Urinary bladder (tissue), 4 donors: ENCODE data around the gene DDO. TPM values are rescaled to one million over a fixed set of nuclear protein-coding genes. Genes with fewer than 3 reads are reported as not detected.
"Not testable (repeated sequence)": the region's sequence is repeated elsewhere in the genome, so short reads cannot be mapped to it uniquely, and the experiment has no call there.

Experiments
- DNase-seq: peaks from one replicate; pipeline ENCODE4 v3.0.0-alpha.2; 2015; ENCODE audit errors: extremely low spot score
- H3K27ac ChIP-seq: one replicate; pipeline ENCODE4 v1.5.1; 2013; ENCODE audit warnings: low read depth, mild to moderate bottlenecking, moderate library complexity
- H3K36me3 ChIP-seq: one replicate; pipeline ENCODE4 v1.6.1; 2013; ENCODE audit warnings: mild to moderate bottlenecking, moderate library complexity; ENCODE audit not compliant: insufficient read depth
- H3K4me1 ChIP-seq: one replicate; pipeline ENCODE4 v1.6.1; 2013; ENCODE audit warnings: mild to moderate bottlenecking, moderate library complexity; ENCODE audit not compliant: insufficient read depth
- H3K4me3 ChIP-seq: one replicate; pipeline ENCODE4 v1.5.1; 2013; ENCODE audit warnings: low read depth, low read length
- WGBS: extraction: QIAGEN DNeasy Blood & Tissue Kit; methylation state at CpG from one replicate; pipeline ENCODE4 v1.1.7; 2013; 5-methylcytosine and 5-hydroxymethylcytosine counted together
- polyA plus RNA-seq: library from polyadenylated mRNA; stranded (reverse); fragments of 200-250 nt; gene quantifications from one replicate; pipeline ENCODE4 v1.2.3, GENCODE V29; 2013
- total RNA-seq: library from RNA; depleted of rRNA; stranded (reverse); fragments of >200 nt; gene quantifications from one replicate; pipeline ENCODE4 v1.2.3, GENCODE V29; 2014
- donor health status: healthy with polysubstance abuse.
- donor health status: healthy.

DDO gene
- total and polyA plus RNA-seq, 2 donors = 0.63 to 2.0 TPM

- no peak for DNase-seq
- Histone ChIP-seq H3K4me3 (no peak overlapping the region), H3K36me3 (no peaks in the 10 kb centered on the region), H3K4me1 (no peaks in the 10 kb centered on the region), H3K27ac (no peak overlapping the region)
- 61% methylated on average over 2 of the region's 2 CpGs for WGBS
Observed at GRCh38 chr6:110355022-110355421, 60.4 kb downstream of the DDO start.

- WGBS = 59% methylated on average over 2 of the region's 2 CpGs
- H3K36me3 ChIP-seq = no peaks in the 10 kb centered on the region
- DNase-seq = no peak
- H3K27ac ChIP-seq = no peak overlapping the region
- H3K4me3 ChIP-seq = no peak overlapping the region
- no peaks in the 10 kb centered on the region for H3K4me1 ChIP-seq
Observed at GRCh38 chr6:110354153-110354552, 61.2 kb downstream of the DDO start.

GRCh38 chr6:110353457-110354001 is 61.8 kb downstream of the DDO start:
- H3K27ac ChIP-seq = no peak overlapping the region
- no peaks in the 10 kb centered on the region for H3K36me3 ChIP-seq
- no peak for DNase-seq
- 39% methylated on average over 4 of the region's 4 CpGs for WGBS
- no peak overlapping the region for H3K4me3 ChIP-seq
- no peaks in the 10 kb centered on the region for H3K4me1 ChIP-seq

- H3K4me1 ChIP-seq = no peaks in the 10 kb centered on the region
- H3K4me3 ChIP-seq = no peak overlapping the region
- DNase-seq = no peak
- WGBS = 29% methylated on average over 7 of the region's 7 CpGs
- no peak overlapping the region for H3K27ac ChIP-seq
- no peaks in the 10 kb centered on the region for H3K36me3 ChIP-seq
Observed at GRCh38 chr6:110352563-110353262, 62.7 kb downstream of the DDO start.

GRCh38 chr6:110351986-110352385 is 63.4 kb downstream of the DDO start:
- Histone ChIP-seq H3K27ac (no peak overlapping the region), H3K4me3 (no peak overlapping the region), H3K36me3 (no peaks in the 10 kb centered on the region), H3K4me1 (no peaks in the 10 kb centered on the region)
- WGBS = 69% methylated on average over 4 of the region's 4 CpGs
- no peak for DNase-seq

- no peak for DNase-seq
- Histone ChIP-seq H3K4me1 (no peaks in the 10 kb centered on the region), H3K4me3 (no peak overlapping the region), H3K36me3 (no peaks in the 10 kb centered on the region), H3K27ac (no peak overlapping the region)
- WGBS = 88% methylated on average over 3 of the region's 3 CpGs
Observed at GRCh38 chr6:110351546-110351945, 63.8 kb downstream of the DDO start.

GRCh38 chr6:110350593-110350992 is 64.8 kb downstream of the DDO start:
- not testable (repeated sequence) for H3K4me1 ChIP-seq, DNase-seq, H3K4me3 ChIP-seq, H3K27ac ChIP-seq, H3K36me3 ChIP-seq
- whole genome bisulfite sequencing = 99% methylated on average over 7 of the region's 7 CpGs

- H3K27ac ChIP-seq = no peak overlapping the region
- no peak for DNase-seq
- no peaks in the 10 kb centered on the region for H3K4me1 ChIP-seq
- WGBS = 87% methylated on average over 11 of the region's 11 CpGs
- H3K4me3 ChIP-seq = no peak overlapping the region
- H3K36me3 ChIP-seq = no peaks in the 10 kb centered on the region
Observed at GRCh38 chr6:110348961-110349690, 66.2 kb downstream of the DDO start.

GRCh38 chr6:110345025-110345424 is 70.3 kb downstream of the DDO start:
- 86% methylated on average over 4 of the region's 4 CpGs for WGBS

GRCh38 chr6:110342759-110343158 is 72.6 kb downstream of the DDO start:
- Histone ChIP-seq H3K27ac (no peak overlapping the region), H3K4me3 (no peak overlapping the region), H3K4me1 (no peaks in the 10 kb centered on the region), H3K36me3 (no peaks in the 10 kb centered on the region)
- 91% methylated on average over 3 of the region's 3 CpGs for WGBS
- no peak for DNase-seq

More at GRCh38 chr6:110345025-110345424, 70.3 kb downstream of the DDO start:
- DNase-seq = no peak
- Histone ChIP-seq H3K27ac (no peak overlapping the region), H3K4me1 (no peaks in the 10 kb centered on the region), H3K36me3 (no peaks in the 10 kb centered on the region), H3K4me3 (no peak overlapping the region)

Other genes with a start within 250 kb of the DDO start
- 14.5 TPM for gene WASF1, start 235.9 kb downstream of the DDO start, total RNA-seq
- 8.3 TPM for gene WASF1, start 235.9 kb downstream of the DDO start, polyA plus RNA-seq
- gene CDC40, start 235.1 kb downstream of the DDO start, total RNA-seq = 33.9 TPM
- 12.4 TPM for gene CDC40, start 235.1 kb downstream of the DDO start, polyA plus RNA-seq
- gene METTL24, start 57.2 kb downstream of the DDO start, total RNA-seq = 19.2 TPM
- 4.3 TPM for gene METTL24, start 57.2 kb downstream of the DDO start, polyA plus RNA-seq
- 0.63 TPM for gene SLC22A16, start 61.0 kb upstream of the DDO start, total RNA-seq
- gene SLC22A16, start 61.0 kb upstream of the DDO start, polyA plus RNA-seq = 0.53 TPM